HFFc6 (cell line): ENCODE measurements around the gene TJP3. TPM values are rescaled to one million over a fixed set of nuclear protein-coding genes. Genes with fewer than 3 reads are reported as not detected.

ENCODE experiments used
- DNase-seq: peaks from one replicate; pipeline ENCODE4 v3.0.0-alpha.2; 2018
- H3K27ac Mint-ChIP-seq: 2 replicates; pipeline ENCODE4 v1.8.0; 2020; ENCODE audit warnings: mild to moderate bottlenecking, mixed read lengths
- H3K27me3 Mint-ChIP-seq: 2 replicates; pipeline ENCODE4 v1.8.0; 2021; ENCODE audit warnings: mild to moderate bottlenecking, moderate library complexity, mixed read lengths; ENCODE audit not compliant: insufficient read depth
- H3K36me3 Mint-ChIP-seq: 2 replicates; pipeline ENCODE4 v1.8.0; 2021; ENCODE audit warnings: low read depth, mixed read lengths
- H3K4me1 Mint-ChIP-seq: 2 replicates; pipeline ENCODE4 v1.8.0; 2020; ENCODE audit warnings: low read depth, mixed read lengths
- H3K4me3 Mint-ChIP-seq: 2 replicates; pipeline ENCODE4 v1.8.0; 2020; ENCODE audit warnings: mild to moderate bottlenecking, moderate library complexity, mixed read lengths
- H3K9me3 Mint-ChIP-seq: 2 replicates; pipeline ENCODE4 v1.8.0; 2020; ENCODE audit warnings: mild to moderate bottlenecking, mixed read lengths
- total RNA-seq, 6 experiments: library from RNA; stranded (reverse); fragmentation: NEBNext Ultra II Directional; extraction: Animal tissue kit (Norgen Biotek cat#: 25700); gene quantifications; 2 replicates in 1 of 6; 3 replicates in 5 of 6; pipeline ENCODE4 v1.2.3, GENCODE V29; 2021
- TF ChIP-seq, protein P1 (sequence below): fragments of 200-600 bp; sonication (generic); IDR thresholded peaks from 2 replicates; pipeline ENCODE4 v1.5.0; 2021; ENCODE audit warnings: antibody characterized with exemption, mild to moderate bottlenecking

Gene TJP3
- total RNA-seq, 6 experiments from 2014 or later = not detected

DNA sequence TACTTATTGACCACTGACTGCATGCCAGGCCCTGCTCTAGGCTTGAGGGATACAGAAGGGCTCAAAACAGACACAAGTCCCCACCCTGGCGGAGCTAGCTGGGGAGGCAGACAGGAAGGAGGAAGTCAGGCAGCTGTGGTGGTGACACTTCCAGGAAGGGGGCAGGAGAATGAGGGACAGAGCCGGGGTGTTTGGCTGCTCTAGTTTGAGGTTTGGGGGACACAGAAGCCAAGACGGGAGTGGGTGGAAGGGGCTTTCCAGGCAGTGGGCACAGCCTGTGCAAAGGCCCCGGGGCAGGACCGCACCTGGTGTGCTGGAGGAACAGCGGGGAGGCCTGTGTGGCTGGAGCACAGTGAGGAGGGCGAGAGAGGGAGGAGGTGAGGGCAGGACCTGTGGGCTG, 58.3 kb downstream of the TJP3 start:
- peaks cover 10% of the 10 kb centered on the region; the same call in 1 of the 2 replicates for H3K36me3 Mint-ChIP-seq
- no peak overlapping the region for H3K27ac Mint-ChIP-seq
- TF ChIP-seq, protein P1, sequence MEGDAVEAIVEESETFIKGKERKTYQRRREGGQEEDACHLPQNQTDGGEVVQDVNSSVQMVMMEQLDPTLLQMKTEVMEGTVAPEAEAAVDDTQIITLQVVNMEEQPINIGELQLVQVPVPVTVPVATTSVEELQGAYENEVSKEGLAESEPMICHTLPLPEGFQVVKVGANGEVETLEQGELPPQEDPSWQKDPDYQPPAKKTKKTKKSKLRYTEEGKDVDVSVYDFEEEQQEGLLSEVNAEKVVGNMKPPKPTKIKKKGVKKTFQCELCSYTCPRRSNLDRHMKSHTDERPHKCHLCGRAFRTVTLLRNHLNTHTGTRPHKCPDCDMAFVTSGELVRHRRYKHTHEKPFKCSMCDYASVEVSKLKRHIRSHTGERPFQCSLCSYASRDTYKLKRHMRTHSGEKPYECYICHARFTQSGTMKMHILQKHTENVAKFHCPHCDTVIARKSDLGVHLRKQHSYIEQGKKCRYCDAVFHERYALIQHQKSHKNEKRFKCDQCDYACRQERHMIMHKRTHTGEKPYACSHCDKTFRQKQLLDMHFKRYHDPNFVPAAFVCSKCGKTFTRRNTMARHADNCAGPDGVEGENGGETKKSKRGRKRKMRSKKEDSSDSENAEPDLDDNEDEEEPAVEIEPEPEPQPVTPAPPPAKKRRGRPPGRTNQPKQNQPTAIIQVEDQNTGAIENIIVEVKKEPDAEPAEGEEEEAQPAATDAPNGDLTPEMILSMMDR = no peak
- H3K4me1 Mint-ChIP-seq = peaks cover 14% of the 10 kb centered on the region
- DNase-seq = no peak
- H3K9me3 Mint-ChIP-seq = no peaks in the 10 kb centered on the region
- H3K27me3 Mint-ChIP-seq = no peaks in the 10 kb centered on the region; the same call in 1 of the 2 replicates
- H3K4me3 Mint-ChIP-seq = no peak overlapping the region

DNA sequence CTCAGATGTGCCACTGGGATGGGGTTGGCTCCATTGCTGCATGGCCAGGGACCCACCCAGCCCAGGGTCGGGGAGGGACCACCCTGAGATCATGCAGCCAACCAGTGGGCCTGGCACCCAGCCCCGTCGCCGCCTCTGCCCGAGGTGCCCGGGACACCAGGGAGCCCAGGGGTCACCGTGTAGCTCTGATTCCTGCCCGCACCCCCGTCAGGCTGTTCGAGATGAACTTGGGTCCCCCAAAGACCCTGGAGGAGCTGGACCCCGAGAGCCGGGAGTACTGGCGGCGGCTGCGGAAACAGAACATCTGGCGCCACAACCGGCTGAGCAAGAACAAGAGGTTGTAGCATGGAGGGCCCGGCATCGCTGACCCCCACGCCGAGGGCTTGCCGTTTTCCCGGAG, 58.9 kb downstream of the TJP3 start:
- Mint-ChIP-seq H3K9me3 (no peaks in the 10 kb centered on the region), H3K4me1 (peaks cover 9% of the 10 kb centered on the region), H3K36me3 (peaks cover 10% of the 10 kb centered on the region; the same call in 1 of the 2 replicates), H3K4me3 (no peak overlapping the region), H3K27me3 (no peaks in the 10 kb centered on the region; the same call in 1 of the 2 replicates), H3K27ac (no peak overlapping the region)
- no peak for DNase-seq
- TF ChIP-seq, protein P1 = no peak

DNA sequence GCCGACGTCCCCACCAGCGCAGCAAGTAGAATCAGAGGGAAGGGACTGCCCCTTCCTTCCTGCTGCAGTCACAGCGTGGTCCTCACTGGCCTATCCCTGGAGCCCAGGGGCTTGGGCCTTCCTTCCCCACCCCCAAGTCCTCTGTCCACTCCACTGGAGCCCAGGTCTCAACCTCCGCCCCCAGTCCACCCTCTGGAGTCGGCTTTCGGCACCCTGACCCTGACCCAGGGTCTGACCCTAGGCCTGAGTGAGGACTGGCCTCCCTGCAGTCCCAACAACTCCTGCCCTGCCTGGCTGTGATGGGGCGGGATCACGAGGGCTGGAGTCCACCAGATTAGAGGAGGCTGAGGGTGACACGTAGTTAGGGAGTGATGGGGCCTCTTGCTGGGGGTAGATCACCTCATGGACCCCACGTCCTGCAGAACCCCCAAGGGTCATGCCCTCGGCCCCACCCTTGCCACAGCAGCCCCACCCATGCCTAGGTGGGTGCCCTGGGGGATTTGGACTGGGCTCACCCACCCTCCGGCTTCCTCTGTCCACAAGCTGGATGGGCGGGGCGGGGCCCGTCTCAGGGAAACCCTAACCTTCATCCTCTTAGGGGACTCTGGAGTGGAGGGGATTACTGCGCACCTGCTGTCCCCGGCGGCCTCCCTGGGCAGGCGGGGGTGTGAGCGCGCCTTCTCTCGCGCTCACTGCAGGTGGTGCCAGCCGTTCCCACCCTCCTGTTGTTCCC, 60.0 kb downstream of the TJP3 start:
- Mint-ChIP-seq H3K36me3 (peaks cover 6% of the 10 kb centered on the region; the same call in 1 of the 2 replicates), H3K9me3 (no peaks in the 10 kb centered on the region), H3K4me3 (no peak overlapping the region), H3K27ac (no peak overlapping the region), H3K4me1 (peaks cover 3% of the 10 kb centered on the region), H3K27me3 (no peaks in the 10 kb centered on the region; the same call in 1 of the 2 replicates)
- no peak for DNase-seq
- TF ChIP-seq, protein P1 = no peak

DNA sequence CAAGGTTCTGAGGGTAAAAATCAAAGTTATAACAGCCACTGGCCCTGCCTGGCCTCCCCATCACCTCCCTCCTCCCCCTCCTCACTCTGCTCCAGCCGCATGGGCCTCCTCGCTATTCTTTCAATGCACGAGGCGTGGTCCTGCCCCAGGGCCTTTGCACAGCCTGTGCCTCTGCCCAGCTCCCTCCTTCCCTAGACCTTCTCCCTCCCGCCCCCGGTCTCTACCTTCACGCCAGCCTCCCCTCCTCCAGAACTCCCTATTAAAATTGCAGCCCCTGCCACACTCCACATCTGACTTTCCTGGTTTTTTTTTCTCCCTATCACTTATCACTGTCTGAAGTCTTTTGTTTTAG, 60.5 kb downstream of the TJP3 start:
- no peak overlapping the region for H3K4me3 Mint-ChIP-seq
- peaks cover 4% of the 10 kb centered on the region; the same call in 1 of the 2 replicates for H3K36me3 Mint-ChIP-seq
- no peak for DNase-seq
- H3K4me1 Mint-ChIP-seq = no peaks in the 10 kb centered on the region
- H3K9me3 Mint-ChIP-seq = no peaks in the 10 kb centered on the region
- H3K27ac Mint-ChIP-seq = no peak overlapping the region
- peaks cover 2% of the 10 kb centered on the region for H3K27me3 Mint-ChIP-seq
- TF ChIP-seq, protein P1 = no peak

DNA sequence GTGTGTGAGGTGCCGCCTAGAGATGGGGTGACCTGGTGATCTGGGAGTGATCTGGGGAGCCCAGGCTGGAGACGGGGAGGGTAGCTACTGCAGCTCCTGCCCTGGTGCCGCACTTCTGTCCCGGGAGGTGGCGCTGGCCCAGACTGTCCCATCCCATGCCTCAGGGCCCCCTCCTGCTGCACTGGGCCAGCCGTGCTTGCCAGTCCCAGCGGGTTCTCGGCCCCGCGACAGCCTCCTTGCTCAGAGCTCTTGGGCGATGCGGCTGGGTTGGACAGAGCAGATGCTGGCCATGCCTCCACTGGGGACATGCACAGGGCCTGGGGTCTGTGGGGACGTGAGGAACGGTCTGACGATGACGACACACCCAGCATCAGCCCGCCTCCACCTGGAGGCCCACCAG, 61.3 kb downstream of the TJP3 start:
- TF ChIP-seq, protein P1 = no peak
- Mint-ChIP-seq H3K4me1 (no peaks in the 10 kb centered on the region), H3K36me3 (peaks cover 4% of the 10 kb centered on the region; the same call in 1 of the 2 replicates), H3K9me3 (no peaks in the 10 kb centered on the region), H3K4me3 (no peak overlapping the region), H3K27ac (no peak overlapping the region), H3K27me3 (peaks cover 7% of the 10 kb centered on the region)
- no peak for DNase-seq
